Stimulated activated naive CD8-positive, alpha-beta T cell treated with anti-CD3 and anti-CD28 coated beads, Interleukin-15, Interleukin-2, amounts not matched to agents 100 ng/mL and 50 ng/mL, for 24 hours (primary cell): Measurements from ENCODE around the gene TTC7B.

Experiments used
- H3K27ac Mint-ChIP-seq: one replicate; pipeline ENCODE4 v1.8.0; 2021; ENCODE audit warnings: mild to moderate bottlenecking, mixed read lengths
- H3K27me3 Mint-ChIP-seq: one replicate; pipeline ENCODE4 v1.8.0; 2021; ENCODE audit warnings: mixed read lengths
- H3K36me3 Mint-ChIP-seq: one replicate; pipeline ENCODE4 v1.8.0; 2021; ENCODE audit warnings: low read depth, mixed read lengths
- H3K4me1 Mint-ChIP-seq: one replicate; pipeline ENCODE4 v1.8.0; 2021; ENCODE audit warnings: low read depth, mixed read lengths
- H3K4me3 Mint-ChIP-seq: one replicate; pipeline ENCODE4 v1.8.0; 2021; ENCODE audit warnings: mild to moderate bottlenecking, mixed read lengths
- H3K9me3 Mint-ChIP-seq: one replicate; pipeline ENCODE4 v1.8.0; 2021; ENCODE audit warnings: mixed read lengths

The TTC7B gene

GRCh38 chr14:90569606-90570387 lies 246.4 kb downstream of the TTC7B start:
- H3K4me1 Mint-ChIP-seq, result no peaks in the 10 kb centered on the region
- no peak overlapping the region for H3K27ac Mint-ChIP-seq
- H3K4me3 Mint-ChIP-seq, result no peak overlapping the region
- no peaks in the 10 kb centered on the region for H3K27me3 Mint-ChIP-seq
- no peaks in the 10 kb centered on the region for H3K9me3 Mint-ChIP-seq
- no peaks in the 10 kb centered on the region for H3K36me3 Mint-ChIP-seq

DNA sequence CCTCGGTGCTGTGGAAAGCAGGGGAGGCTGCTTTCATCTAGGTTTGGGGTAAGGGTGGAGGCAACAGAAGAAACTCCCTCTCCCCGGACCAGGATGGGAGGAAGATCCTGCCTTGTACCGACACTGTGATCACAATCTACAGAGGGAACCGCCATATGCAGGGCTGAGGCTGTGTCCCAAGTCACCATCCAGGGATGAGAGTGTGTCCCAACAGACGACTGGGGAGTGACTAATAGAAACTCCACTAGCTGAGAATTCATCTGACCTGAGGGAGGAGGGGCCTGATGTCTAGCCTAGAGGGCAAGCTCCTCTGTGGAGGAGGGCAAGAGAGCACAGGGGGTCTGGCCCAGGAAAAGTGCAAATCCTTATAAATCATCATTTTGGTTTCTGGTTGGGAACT lies 247.0 kb downstream of the TTC7B start:
- Mint-ChIP-seq H3K27me3 (no peaks in the 10 kb centered on the region), H3K27ac (no peak overlapping the region)

DNA sequence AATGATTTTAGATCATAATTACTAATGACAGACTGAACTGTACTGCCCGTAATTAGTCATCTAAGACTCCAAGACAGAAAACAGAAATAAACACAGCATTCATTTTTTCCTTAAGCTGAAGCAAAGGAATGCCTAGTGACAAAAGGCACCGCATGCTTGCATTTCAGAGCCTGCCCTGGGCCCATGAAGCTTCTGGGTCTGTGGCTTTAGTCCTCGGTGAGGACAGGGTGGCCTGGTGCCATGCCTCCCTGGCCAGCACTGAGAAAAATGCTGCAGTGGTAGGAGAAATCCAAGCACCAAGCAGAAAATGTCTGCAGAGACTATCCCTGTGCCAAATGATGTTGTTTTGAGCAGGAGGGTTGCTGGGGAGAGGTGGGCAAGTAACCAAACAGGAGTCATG lies 247.8 kb downstream of the TTC7B start:
- Mint-ChIP-seq H3K36me3 (no peaks in the 10 kb centered on the region), H3K27me3 (no peaks in the 10 kb centered on the region), H3K27ac (no peak overlapping the region), H3K9me3 (no peaks in the 10 kb centered on the region), H3K4me1 (no peaks in the 10 kb centered on the region), H3K4me3 (no peak overlapping the region)

More for the DNA sequence above, 247.0 kb downstream of the TTC7B start:
- Mint-ChIP-seq H3K36me3 (no peaks in the 10 kb centered on the region), H3K4me3 (no peak overlapping the region), H3K9me3 (no peaks in the 10 kb centered on the region), H3K4me1 (no peaks in the 10 kb centered on the region)

- H3K27ac Mint-ChIP-seq, result no peak overlapping the region
- H3K36me3 Mint-ChIP-seq, result no peaks in the 10 kb centered on the region
These were observed 248.2 kb downstream of the TTC7B start for GRCh38 chr14:90567991-90568390.

GRCh38 chr14:90567191-90567590 lies 249.0 kb downstream of the TTC7B start:
- Mint-ChIP-seq H3K27me3 (no peaks in the 10 kb centered on the region), H3K4me1 (no peaks in the 10 kb centered on the region), H3K4me3 (no peak overlapping the region), H3K9me3 (no peaks in the 10 kb centered on the region), H3K36me3 (no peaks in the 10 kb centered on the region), H3K27ac (no peak overlapping the region)

More at GRCh38 chr14:90567991-90568390, 248.2 kb downstream of the TTC7B start:
- no peaks in the 10 kb centered on the region for H3K9me3 Mint-ChIP-seq
- H3K4me3 Mint-ChIP-seq, result no peak overlapping the region
- H3K4me1 Mint-ChIP-seq, result no peaks in the 10 kb centered on the region
- H3K27me3 Mint-ChIP-seq, result no peaks in the 10 kb centered on the region

DNA sequence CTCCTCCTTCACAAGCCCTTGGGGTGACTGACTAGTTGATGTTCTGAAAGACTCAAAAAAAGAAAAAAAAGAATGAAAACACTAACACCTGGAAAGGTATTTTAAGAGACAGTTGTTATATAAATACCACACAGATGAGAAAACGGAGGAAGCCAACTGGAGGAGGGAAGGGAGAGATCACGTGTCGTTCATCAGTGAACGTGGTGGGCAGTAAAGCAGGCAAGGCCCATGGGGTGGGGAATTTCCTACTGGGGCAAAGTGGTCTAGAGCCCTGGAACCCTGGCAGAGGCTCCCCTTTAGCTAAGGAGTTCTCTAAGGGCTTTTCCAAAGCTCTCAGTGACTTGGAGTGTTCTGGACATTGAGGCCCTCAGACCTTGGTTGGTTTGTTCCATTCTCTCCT lies 249.7 kb downstream of the TTC7B start:
- no peaks in the 10 kb centered on the region for H3K27me3 Mint-ChIP-seq
- no peak overlapping the region for H3K4me3 Mint-ChIP-seq
- no peaks in the 10 kb centered on the region for H3K36me3 Mint-ChIP-seq
- H3K9me3 Mint-ChIP-seq, result no peaks in the 10 kb centered on the region
- H3K4me1 Mint-ChIP-seq, result no peaks in the 10 kb centered on the region
- no peak overlapping the region for H3K27ac Mint-ChIP-seq

GRCh38 chr14:90564496-90564895 lies 251.7 kb downstream of the TTC7B start:
- no peaks in the 10 kb centered on the region for H3K4me1 Mint-ChIP-seq
- H3K27me3 Mint-ChIP-seq, result no peaks in the 10 kb centered on the region
- no peak overlapping the region for H3K27ac Mint-ChIP-seq
- H3K9me3 Mint-ChIP-seq, result no peaks in the 10 kb centered on the region
- no peak overlapping the region for H3K4me3 Mint-ChIP-seq
- H3K36me3 Mint-ChIP-seq, result no peaks in the 10 kb centered on the region

DNA sequence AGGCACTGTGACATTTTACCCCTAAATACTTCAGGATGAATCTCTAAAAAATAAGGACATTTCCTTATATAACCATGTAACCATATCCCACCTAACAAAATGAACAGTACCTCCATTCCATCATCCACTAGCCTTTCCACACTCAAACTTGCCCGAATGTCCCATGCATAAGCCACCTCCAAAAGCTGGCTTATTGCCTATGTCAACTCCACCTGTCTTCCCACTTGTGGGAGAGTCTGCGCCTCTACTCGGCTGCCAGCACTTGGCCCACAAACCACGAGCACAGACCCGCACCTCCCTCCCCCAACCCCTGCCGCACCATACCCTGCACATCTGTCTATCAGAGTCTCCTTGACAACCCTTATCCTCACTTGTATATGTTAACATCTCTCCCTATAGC lies 253.6 kb downstream of the TTC7B start:
- H3K27ac Mint-ChIP-seq, result no peak overlapping the region
- no peak overlapping the region for H3K4me3 Mint-ChIP-seq
- no peaks in the 10 kb centered on the region for H3K36me3 Mint-ChIP-seq

GRCh38 chr14:90561920-90562319 lies 254.3 kb downstream of the TTC7B start:
- H3K4me1 Mint-ChIP-seq, result no peaks in the 10 kb centered on the region
- no peaks in the 10 kb centered on the region for H3K27me3 Mint-ChIP-seq
- no peak overlapping the region for H3K27ac Mint-ChIP-seq
- no peaks in the 10 kb centered on the region for H3K9me3 Mint-ChIP-seq
- no peak overlapping the region for H3K4me3 Mint-ChIP-seq
- no peaks in the 10 kb centered on the region for H3K36me3 Mint-ChIP-seq

More for the DNA sequence above, 253.6 kb downstream of the TTC7B start:
- Mint-ChIP-seq H3K9me3 (no peaks in the 10 kb centered on the region), H3K4me1 (no peaks in the 10 kb centered on the region), H3K27me3 (no peaks in the 10 kb centered on the region)

GRCh38 chr14:90560991-90561390 lies 255.2 kb downstream of the TTC7B start:
- Mint-ChIP-seq H3K4me3 (no peak overlapping the region), H3K4me1 (no peaks in the 10 kb centered on the region), H3K27me3 (no peaks in the 10 kb centered on the region), H3K36me3 (no peaks in the 10 kb centered on the region), H3K27ac (no peak overlapping the region), H3K9me3 (no peaks in the 10 kb centered on the region)

GRCh38 chr14:90560558-90560957 lies 255.7 kb downstream of the TTC7B start:
- Mint-ChIP-seq H3K4me1 (no peaks in the 10 kb centered on the region), H3K4me3 (no peak overlapping the region), H3K9me3 (no peaks in the 10 kb centered on the region), H3K27ac (no peak overlapping the region), H3K36me3 (no peaks in the 10 kb centered on the region), H3K27me3 (no peaks in the 10 kb centered on the region)

- no peak overlapping the region for H3K27ac Mint-ChIP-seq
- H3K4me3 Mint-ChIP-seq, result no peak overlapping the region
- H3K27me3 Mint-ChIP-seq, result no peaks in the 10 kb centered on the region
- no peaks in the 10 kb centered on the region for H3K36me3 Mint-ChIP-seq
- no peaks in the 10 kb centered on the region for H3K4me1 Mint-ChIP-seq
- H3K9me3 Mint-ChIP-seq, result no peaks in the 10 kb centered on the region
These were observed 256.3 kb downstream of the TTC7B start for GRCh38 chr14:90559811-90560492.

DNA sequence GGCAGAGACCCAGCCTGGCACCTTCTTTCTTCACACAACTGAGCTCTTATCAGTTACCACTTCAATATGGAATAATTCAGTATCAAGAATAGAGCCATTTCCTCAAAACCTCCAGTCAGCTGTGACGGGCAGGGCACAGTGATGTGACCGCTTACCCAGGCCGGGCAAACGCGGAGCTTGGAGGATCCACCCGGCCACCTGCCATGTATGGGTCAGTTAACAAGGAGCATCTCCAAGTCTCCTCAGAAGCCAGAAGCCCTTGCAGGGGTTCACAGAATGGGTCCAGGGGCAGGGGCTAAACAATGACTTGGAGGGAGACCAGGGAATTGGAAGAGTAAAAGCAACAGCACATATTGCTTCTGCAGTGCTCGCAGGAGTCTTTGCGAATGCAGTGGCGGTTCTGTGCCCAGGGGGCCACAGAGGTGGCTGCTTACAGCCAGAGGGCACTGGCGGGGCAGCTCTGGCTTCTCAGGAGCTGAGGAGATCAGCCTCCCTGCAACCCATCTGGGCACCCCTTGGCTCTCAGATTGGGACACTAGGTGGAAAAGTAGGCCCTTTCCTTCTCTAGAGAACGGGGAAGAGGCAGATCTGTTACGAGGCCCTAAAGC lies 257.1 kb downstream of the TTC7B start:
- H3K36me3 Mint-ChIP-seq, result no peaks in the 10 kb centered on the region
- H3K4me3 Mint-ChIP-seq, result no peak overlapping the region
- H3K4me1 Mint-ChIP-seq, result no peaks in the 10 kb centered on the region
- no peak overlapping the region for H3K27ac Mint-ChIP-seq
- no peaks in the 10 kb centered on the region for H3K9me3 Mint-ChIP-seq
- no peaks in the 10 kb centered on the region for H3K27me3 Mint-ChIP-seq

DNA sequence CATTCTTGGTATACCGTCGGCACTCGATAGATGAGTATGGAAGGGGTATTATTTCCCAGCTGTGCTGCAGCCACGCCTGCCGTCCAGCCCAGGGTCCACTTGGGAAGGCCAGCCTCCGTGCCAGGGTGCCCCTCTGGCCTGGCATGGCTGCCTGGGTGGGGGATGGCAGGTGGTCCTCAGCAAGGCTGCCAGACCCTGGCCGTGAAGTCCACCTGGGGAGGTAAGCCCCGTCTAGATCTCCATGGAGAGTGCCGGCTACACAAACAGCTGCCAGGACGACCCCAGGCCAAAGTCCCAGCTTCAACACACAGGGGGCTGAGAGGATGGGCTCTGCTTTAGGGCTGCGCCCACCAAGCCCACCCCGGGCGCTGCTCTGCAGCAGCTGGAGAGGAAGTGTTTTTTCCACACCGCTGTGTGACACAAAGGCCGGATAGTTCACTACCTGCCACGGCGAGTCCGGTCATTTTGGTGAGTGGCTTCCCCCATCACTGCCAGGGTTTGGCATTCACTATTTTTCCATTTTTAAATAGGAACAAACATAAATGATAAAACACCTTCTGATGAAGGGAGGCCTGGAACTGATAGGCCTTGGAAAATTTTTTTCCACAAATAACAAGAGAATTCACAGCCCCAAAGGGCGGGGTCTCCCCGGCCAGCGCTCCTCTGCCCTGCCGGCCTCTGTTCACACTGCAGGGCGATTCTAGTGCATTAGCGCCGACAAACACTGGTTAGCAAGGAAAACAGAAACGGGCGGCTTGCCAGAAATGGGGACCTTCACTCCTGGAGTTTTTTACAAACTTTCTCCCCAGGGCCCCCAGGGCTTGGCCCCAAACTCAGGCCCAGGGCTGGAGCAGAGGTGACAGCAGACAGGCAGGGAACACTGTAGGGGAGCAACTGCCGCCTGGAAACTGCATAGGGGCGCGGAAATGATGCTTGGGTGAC lies 257.9 kb downstream of the TTC7B start:
- no peaks in the 10 kb centered on the region for H3K9me3 Mint-ChIP-seq
- no peaks in the 10 kb centered on the region for H3K27me3 Mint-ChIP-seq
- no peaks in the 10 kb centered on the region for H3K4me1 Mint-ChIP-seq
- H3K36me3 Mint-ChIP-seq, result no peaks in the 10 kb centered on the region
- H3K4me3 Mint-ChIP-seq, result no peak overlapping the region
- H3K27ac Mint-ChIP-seq, result no peak overlapping the region
